Tibial artery (tissue), 4 donors: ENCODE data around the gene WNT7A.
A peak's percentile ranks its signal among the peaks of the same experiment; 100 is the strongest.

Experiments
- DNase-seq, 2 donors: peaks; one replicate each; pipeline ENCODE4 v3.0.0-alpha.2; 2019
- H3K27ac ChIP-seq, 2 donors: fragments of 200-600 bp; sonication (generic) in 1 of 2; 1 replicate in 1 of 2; 2 replicates in 1 of 2; pipeline ENCODE4 v1.5.1; 2018 to 2019; ENCODE audit warnings: mild to moderate bottlenecking in 1 of 2
- H3K27me3 ChIP-seq, 2 donors: fragments of 200-600 bp; sonication (generic) in 1 of 2; one replicate each; pipeline versions ENCODE4 v1.5.1 to v1.6.0; 2016 to 2019
- H3K36me3 ChIP-seq, 3 donors: fragments of 200-600 bp; sonication (generic) in 2 of 3; one replicate each; pipeline ENCODE4 v1.5.1; 2016 to 2019; ENCODE audit warnings: mild to moderate bottlenecking in 2 of 3
- H3K4me1 ChIP-seq, 4 donors: fragments of 200-600 bp; sonication (generic) in 2 of 4; 1 replicate in 3 of 4; 2 replicates in 1 of 4; pipeline ENCODE4 v1.5.1; 2016 to 2019
- H3K4me3 ChIP-seq, 2 donors: fragments of 200-600 bp; sonication (generic) in 1 of 2; 1 replicate in 1 of 2; 2 replicates in 1 of 2; pipeline ENCODE4 v1.5.1; 2018 to 2019; ENCODE audit warnings: mild to moderate bottlenecking in 2 of 2
- H3K9me3 ChIP-seq, 3 donors: fragments of 200-600 bp; sonication (generic) in 1 of 3; one replicate each; pipeline ENCODE4 v1.5.1; 2016 to 2019
- CTCF ChIP-seq, 2 experiments: fragments of 200-600 bp in 1 of 2; fragments of 450-650 bp in 1 of 2; IDR thresholded peaks; one replicate each; pipeline ENCODE4 v1.5.1; 2017 to 2019; ENCODE audit warnings: antibody characterized with exemption in 2 of 2, mild to moderate bottlenecking in 1 of 2, moderate library complexity in 1 of 2
- intact Hi-C: fragments of 100-400 bp; cut with DNase I; formaldehyde crosslinking; loops from one replicate; pipeline ENCODE4 v1.15.0; 2023; ENCODE audit warnings: low total_unique reads

Gene WNT7A

GRCh38 chr3:13783476-13783875, 96.4 kb downstream of the WNT7A start:
- Histone ChIP-seq H3K27me3 (peaks cover 0 to 63% of the 10 kb centered on the region in 2 donors), H3K4me3 (no peak overlapping the region), H3K36me3 (no peaks in the 10 kb centered on the region), H3K27ac (no peak overlapping the region), H3K4me1 (peaks cover 0 to 3% (median 0%) of the 10 kb centered on the region in 4 donors), H3K9me3 (no peaks in the 10 kb centered on the region)
- no peak for TF ChIP-seq CTCF (IDR thresholded peaks at IDR 0.05)
- intact Hi-C loops: no loop called here
- no peak for DNase-seq

GRCh38 chr3:13782501-13782900, 97.4 kb downstream of the WNT7A start:
- no peak overlapping the region for H3K4me3 ChIP-seq
- no peaks in the 10 kb centered on the region for H3K9me3 ChIP-seq
- intact Hi-C loops: no loop called here
- no peak overlapping the region for H3K27ac ChIP-seq
- no peak for TF ChIP-seq CTCF (IDR thresholded peaks at IDR 0.05)
- H3K36me3 ChIP-seq: no peaks in the 10 kb centered on the region
- DNase-seq: peak in 1 of 2 donors; percentile 51
- peaks cover 0 to 53% of the 10 kb centered on the region in 2 donors for H3K27me3 ChIP-seq
- H3K4me1 ChIP-seq: peaks cover 0 to 3% (median 0%) of the 10 kb centered on the region in 4 donors

- Histone ChIP-seq H3K27me3 (peaks cover 0 to 46% of the 10 kb centered on the region in 2 donors), H3K4me3 (no peak overlapping the region), H3K9me3 (no peaks in the 10 kb centered on the region), H3K4me1 (peaks cover 0 to 3% (median 0%) of the 10 kb centered on the region in 4 donors), H3K27ac (no peak overlapping the region), H3K36me3 (no peaks in the 10 kb centered on the region)
- no peak for DNase-seq
- TF ChIP-seq CTCF (IDR thresholded peaks at IDR 0.05): no peak
- intact Hi-C loops: no loop called here
Observed at GRCh38 chr3:13781417-13781816, 98.5 kb downstream of the WNT7A start.

- Histone ChIP-seq H3K27ac (no peak overlapping the region), H3K4me1 (peaks cover 0 to 3% (median 0%) of the 10 kb centered on the region in 4 donors), H3K27me3 (peaks cover 0 to 38% of the 10 kb centered on the region in 2 donors), H3K36me3 (no peaks in the 10 kb centered on the region), H3K4me3 (no peak overlapping the region), H3K9me3 (no peaks in the 10 kb centered on the region)
- intact Hi-C loops: no loop called here
- no peak for TF ChIP-seq CTCF (IDR thresholded peaks at IDR 0.05)
- peak in 1 of 2 donors; percentile 42 for DNase-seq
Observed at GRCh38 chr3:13780432-13781176, 99.3 kb downstream of the WNT7A start.

- Histone ChIP-seq H3K4me1 (no peaks in the 10 kb centered on the region), H3K36me3 (no peaks in the 10 kb centered on the region), H3K4me3 (no peak overlapping the region), H3K27me3 (peaks cover 0 to 29% of the 10 kb centered on the region in 2 donors), H3K27ac (no peak overlapping the region), H3K9me3 (no peaks in the 10 kb centered on the region)
- TF ChIP-seq CTCF (IDR thresholded peaks at IDR 0.05): no peak
- intact Hi-C loops: no loop called here
- no peak for DNase-seq
Observed at GRCh38 chr3:13776253-13777050, 103.4 kb downstream of the WNT7A start.
